HEK293 (cell line): ENCODE results near the gene PKD2.

Experiments used
- BCL11A ChIP-seq: fragments of 450-650 bp; formaldehyde crosslinking; IDR thresholded peaks from 2 replicates; pipeline ENCODE4 v1.5.1; 2016; ENCODE audit warnings: low read depth, missing biosample characterization, missing genetic modification characterization
- GFI1B ChIP-seq: fragments of 450-650 bp; formaldehyde crosslinking; IDR thresholded peaks from 2 replicates; pipeline ENCODE4 v1.5.1; 2016; ENCODE audit warnings: missing biosample characterization, missing genetic modification characterization
- SP7 ChIP-seq: fragments of 450-650 bp; formaldehyde crosslinking; IDR thresholded peaks from 2 replicates; pipeline ENCODE4 v1.5.1; 2016; ENCODE audit warnings: missing biosample characterization, missing genetic modification characterization
- YY1 ChIP-seq: fragments of 450-650 bp; formaldehyde crosslinking; IDR thresholded peaks from 2 replicates; pipeline ENCODE4 v1.5.1; 2018; ENCODE audit warnings: missing biosample characterization, missing genetic modification characterization
- ZEB2 ChIP-seq: fragments of 450-650 bp; formaldehyde crosslinking; IDR thresholded peaks from 2 replicates; pipeline ENCODE4 v1.5.1; 2016; ENCODE audit warnings: missing biosample characterization, missing genetic modification characterization
- ZNF324 ChIP-seq: fragments of 450-650 bp; formaldehyde crosslinking; IDR thresholded peaks from 2 replicates; pipeline ENCODE4 v1.5.1; 2016; ENCODE audit warnings: missing biosample characterization, missing genetic modification characterization
- ZNF530 ChIP-seq: fragments of 450-650 bp; formaldehyde crosslinking; IDR thresholded peaks from 2 replicates; pipeline ENCODE4 v1.5.1; 2016; ENCODE audit warnings: low read depth, missing biosample characterization, missing genetic modification characterization
- ZNF561 ChIP-seq: fragments of 450-650 bp; IDR thresholded peaks from 2 replicates; pipeline ENCODE4 v1.5.1; 2018; ENCODE audit warnings: missing biosample characterization, missing genetic modification characterization, borderline replicate concordance
- ZNF623 ChIP-seq: fragments of 450-650 bp; formaldehyde crosslinking; IDR thresholded peaks from 2 replicates; pipeline ENCODE4 v1.5.1; 2016; ENCODE audit warnings: missing biosample characterization, missing genetic modification characterization
- ZSCAN23 ChIP-seq: fragments of 450-650 bp; formaldehyde crosslinking; IDR thresholded peaks from 2 replicates; pipeline ENCODE4 v1.5.1; 2016; ENCODE audit warnings: missing biosample characterization, missing genetic modification characterization
- TF ChIP-seq, protein P1 (sequence below): fragments of 450-650 bp; formaldehyde crosslinking; IDR thresholded peaks from 2 replicates; pipeline ENCODE4 v1.5.1; 2016; ENCODE audit warnings: missing biosample characterization, missing genetic modification characterization
- TF ChIP-seq, protein P2 (sequence below): fragments of 450-650 bp; formaldehyde crosslinking; IDR thresholded peaks from 2 replicates; pipeline ENCODE4 v1.5.1; 2016; ENCODE audit warnings: missing biosample characterization, missing genetic modification characterization
- TF ChIP-seq, protein P3 (sequence below): sonication (generic); formaldehyde crosslinking; IDR thresholded peaks from 2 replicates; pipeline ENCODE4 v1.8.1; 2022; ENCODE audit warnings: mild to moderate bottlenecking, moderate library complexity, missing genetic modification reagents
- TF ChIP-seq, protein P4 (sequence below): fragments of 450-650 bp; IDR thresholded peaks from 2 replicates; pipeline ENCODE4 v1.5.1; 2018; ENCODE audit warnings: missing biosample characterization, mild to moderate bottlenecking, missing genetic modification characterization

DNA sequence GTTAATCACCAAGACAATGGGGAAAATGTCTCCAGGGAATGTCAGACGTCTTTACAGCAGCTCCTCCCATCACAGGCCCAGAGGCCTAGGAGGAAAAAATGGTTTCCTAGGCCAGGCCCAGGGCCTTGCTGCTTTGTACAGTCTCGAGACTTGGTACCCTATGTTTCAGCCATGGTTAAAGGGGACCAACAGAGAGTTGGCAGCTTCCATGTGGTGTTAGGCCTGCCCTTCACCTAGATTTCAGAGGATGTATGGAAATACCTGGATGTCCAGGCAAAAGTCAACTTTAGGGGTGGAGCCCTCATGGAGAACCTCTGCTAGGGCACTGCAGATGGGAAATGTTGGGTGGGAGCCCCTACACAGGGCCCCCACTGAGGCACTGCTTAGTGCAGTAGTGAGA lies 112.5 kb downstream of the PKD2 start:
- TF ChIP-seq ZSCAN23 (tag by site-specific recombination) (no peak), ZNF324 (tag by site-specific recombination) (no peak), ZEB2 (tag by site-specific recombination) (no peak), SP7 (tag by site-specific recombination) (no peak), ZNF561 (tag by site-specific recombination) (no peak), GFI1B (tag by site-specific recombination) (no peak), YY1 (tag by site-specific recombination) (no peak), BCL11A (tag by site-specific recombination) (no peak), ZNF530 (tag by site-specific recombination) (no peak), ZNF623 (tag by site-specific recombination) (no peak)
- TF ChIP-seq, protein P1, sequence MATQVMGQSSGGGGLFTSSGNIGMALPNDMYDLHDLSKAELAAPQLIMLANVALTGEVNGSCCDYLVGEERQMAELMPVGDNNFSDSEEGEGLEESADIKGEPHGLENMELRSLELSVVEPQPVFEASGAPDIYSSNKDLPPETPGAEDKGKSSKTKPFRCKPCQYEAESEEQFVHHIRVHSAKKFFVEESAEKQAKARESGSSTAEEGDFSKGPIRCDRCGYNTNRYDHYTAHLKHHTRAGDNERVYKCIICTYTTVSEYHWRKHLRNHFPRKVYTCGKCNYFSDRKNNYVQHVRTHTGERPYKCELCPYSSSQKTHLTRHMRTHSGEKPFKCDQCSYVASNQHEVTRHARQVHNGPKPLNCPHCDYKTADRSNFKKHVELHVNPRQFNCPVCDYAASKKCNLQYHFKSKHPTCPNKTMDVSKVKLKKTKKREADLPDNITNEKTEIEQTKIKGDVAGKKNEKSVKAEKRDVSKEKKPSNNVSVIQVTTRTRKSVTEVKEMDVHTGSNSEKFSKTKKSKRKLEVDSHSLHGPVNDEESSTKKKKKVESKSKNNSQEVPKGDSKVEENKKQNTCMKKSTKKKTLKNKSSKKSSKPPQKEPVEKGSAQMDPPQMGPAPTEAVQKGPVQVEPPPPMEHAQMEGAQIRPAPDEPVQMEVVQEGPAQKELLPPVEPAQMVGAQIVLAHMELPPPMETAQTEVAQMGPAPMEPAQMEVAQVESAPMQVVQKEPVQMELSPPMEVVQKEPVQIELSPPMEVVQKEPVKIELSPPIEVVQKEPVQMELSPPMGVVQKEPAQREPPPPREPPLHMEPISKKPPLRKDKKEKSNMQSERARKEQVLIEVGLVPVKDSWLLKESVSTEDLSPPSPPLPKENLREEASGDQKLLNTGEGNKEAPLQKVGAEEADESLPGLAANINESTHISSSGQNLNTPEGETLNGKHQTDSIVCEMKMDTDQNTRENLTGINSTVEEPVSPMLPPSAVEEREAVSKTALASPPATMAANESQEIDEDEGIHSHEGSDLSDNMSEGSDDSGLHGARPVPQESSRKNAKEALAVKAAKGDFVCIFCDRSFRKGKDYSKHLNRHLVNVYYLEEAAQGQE (tag by site-specific recombination) = no peak
- TF ChIP-seq, protein P2, sequence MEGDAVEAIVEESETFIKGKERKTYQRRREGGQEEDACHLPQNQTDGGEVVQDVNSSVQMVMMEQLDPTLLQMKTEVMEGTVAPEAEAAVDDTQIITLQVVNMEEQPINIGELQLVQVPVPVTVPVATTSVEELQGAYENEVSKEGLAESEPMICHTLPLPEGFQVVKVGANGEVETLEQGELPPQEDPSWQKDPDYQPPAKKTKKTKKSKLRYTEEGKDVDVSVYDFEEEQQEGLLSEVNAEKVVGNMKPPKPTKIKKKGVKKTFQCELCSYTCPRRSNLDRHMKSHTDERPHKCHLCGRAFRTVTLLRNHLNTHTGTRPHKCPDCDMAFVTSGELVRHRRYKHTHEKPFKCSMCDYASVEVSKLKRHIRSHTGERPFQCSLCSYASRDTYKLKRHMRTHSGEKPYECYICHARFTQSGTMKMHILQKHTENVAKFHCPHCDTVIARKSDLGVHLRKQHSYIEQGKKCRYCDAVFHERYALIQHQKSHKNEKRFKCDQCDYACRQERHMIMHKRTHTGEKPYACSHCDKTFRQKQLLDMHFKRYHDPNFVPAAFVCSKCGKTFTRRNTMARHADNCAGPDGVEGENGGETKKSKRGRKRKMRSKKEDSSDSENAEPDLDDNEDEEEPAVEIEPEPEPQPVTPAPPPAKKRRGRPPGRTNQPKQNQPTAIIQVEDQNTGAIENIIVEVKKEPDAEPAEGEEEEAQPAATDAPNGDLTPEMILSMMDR = no peak
- TF ChIP-seq, protein P3, sequence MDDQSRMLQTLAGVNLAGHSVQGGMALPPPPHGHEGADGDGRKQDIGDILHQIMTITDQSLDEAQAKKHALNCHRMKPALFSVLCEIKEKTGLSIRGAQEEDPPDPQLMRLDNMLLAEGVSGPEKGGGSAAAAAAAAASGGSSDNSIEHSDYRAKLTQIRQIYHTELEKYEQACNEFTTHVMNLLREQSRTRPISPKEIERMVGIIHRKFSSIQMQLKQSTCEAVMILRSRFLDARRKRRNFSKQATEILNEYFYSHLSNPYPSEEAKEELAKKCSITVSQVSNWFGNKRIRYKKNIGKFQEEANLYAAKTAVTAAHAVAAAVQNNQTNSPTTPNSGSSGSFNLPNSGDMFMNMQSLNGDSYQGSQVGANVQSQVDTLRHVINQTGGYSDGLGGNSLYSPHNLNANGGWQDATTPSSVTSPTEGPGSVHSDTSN = no peak
- TF ChIP-seq, protein P4, sequence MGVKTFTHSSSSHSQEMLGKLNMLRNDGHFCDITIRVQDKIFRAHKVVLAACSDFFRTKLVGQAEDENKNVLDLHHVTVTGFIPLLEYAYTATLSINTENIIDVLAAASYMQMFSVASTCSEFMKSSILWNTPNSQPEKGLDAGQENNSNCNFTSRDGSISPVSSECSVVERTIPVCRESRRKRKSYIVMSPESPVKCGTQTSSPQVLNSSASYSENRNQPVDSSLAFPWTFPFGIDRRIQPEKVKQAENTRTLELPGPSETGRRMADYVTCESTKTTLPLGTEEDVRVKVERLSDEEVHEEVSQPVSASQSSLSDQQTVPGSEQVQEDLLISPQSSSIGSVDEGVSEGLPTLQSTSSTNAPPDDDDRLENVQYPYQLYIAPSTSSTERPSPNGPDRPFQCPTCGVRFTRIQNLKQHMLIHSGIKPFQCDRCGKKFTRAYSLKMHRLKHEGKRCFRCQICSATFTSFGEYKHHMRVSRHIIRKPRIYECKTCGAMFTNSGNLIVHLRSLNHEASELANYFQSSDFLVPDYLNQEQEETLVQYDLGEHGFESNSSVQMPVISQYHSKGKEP = no peak
